Adrenal gland (tissue), 12 donors: ENCODE data around the gene KRTAP10-1. TPM values are rescaled to one million over a fixed set of nuclear protein-coding genes. Genes with fewer than 3 reads are reported as not detected.

Source experiments
- DNase-seq, 7 donors: peaks; one replicate each; pipeline ENCODE4 v3.0.0-alpha.2; 2019 to 2020
- H3K27ac ChIP-seq, 5 donors: fragments of 200-600 bp; sonication (generic) in 4 of 5; 1 replicate in 3 of 5; 2 replicates in 2 of 5; pipeline versions ENCODE4 v1.5.1 to v1.8.0; 2016 to 2020; ENCODE audit warnings: mild to moderate bottlenecking in 1 of 5
- H3K27me3 ChIP-seq: fragments of 200-600 bp; 2 replicates; pipeline ENCODE4 v1.8.0; 2021
- H3K36me3 ChIP-seq, 2 donors: fragments of 200-600 bp; replicated peaks in 1 of 2; 1 replicate in 1 of 2; 2 replicates in 1 of 2; pipeline versions ENCODE4 v1.5.1 to v1.8.0; 2018 to 2022
- H3K4me1 ChIP-seq, 2 donors: fragments of 200-600 bp; replicated peaks in 1 of 2; 1 replicate in 1 of 2; 2 replicates in 1 of 2; pipeline versions ENCODE4 v1.5.1 to v1.8.0; 2018 to 2021
- H3K4me3 ChIP-seq, 4 donors: fragments of 200-600 bp; sonication (generic) in 3 of 4; one replicate each; pipeline ENCODE4 v1.5.1; 2016 to 2018
- H3K9me3 ChIP-seq, 3 donors: fragments of 200-600 bp; sonication (generic) in 1 of 3; replicated peaks in 1 of 3; 1 replicate in 2 of 3; 2 replicates in 1 of 3; pipeline versions ENCODE4 v1.5.1 to v1.8.0; 2016 to 2021
- CTCF ChIP-seq, 6 experiments: fragments of 450-650 bp in 4 of 6; fragments of 200-600 bp in 2 of 6; sonication (generic) in 1 of 6; IDR thresholded peaks; 1 replicate in 5 of 6; 2 replicates in 1 of 6; pipeline versions ENCODE4 v1.5.1 to v1.8.0; 2016 to 2021; ENCODE audit warnings: antibody characterized with exemption in 6 of 6, mild to moderate bottlenecking in 2 of 6, moderate library complexity in 1 of 6
- POLR2A ChIP-seq, 2 donors: fragments of 450-650 bp; IDR thresholded peaks; one replicate each; pipeline ENCODE4 v1.6.1; 2017; ENCODE audit warnings: antibody characterized with exemption in 2 of 2, mild to moderate bottlenecking in 2 of 2, moderate library complexity in 1 of 2
- WGBS, 4 donors: extraction: QIAGEN DNeasy Blood & Tissue Kit in 2 of 4; methylation state at CpG; one replicate each; pipeline versions ENCODE4 v1.1.5 to v1.1.7; 2013 to 2017; 5-methylcytosine and 5-hydroxymethylcytosine counted together
- intact Hi-C, 2 donors: fragments of 100-400 bp; cut with DNase I; formaldehyde crosslinking; loops; one replicate each; pipeline versions ENCODE4 v1.14.1 to v1.15.0; 2022 to 2023
- polyA plus RNA-seq, 3 donors: library from polyadenylated mRNA; stranded (reverse); fragments of 200-250 nt in 2 of 3; fragments of 350-450 nt in 1 of 3; fragmentation: Illumina TruSeq in 1 of 3; extraction: RNeasy Lipid Tissue Mini Kit (QIAGEN cat#74804) in 1 of 3; gene quantifications; one replicate each; pipeline ENCODE4 v1.2.3, GENCODE V29; 2013 to 2014
- total RNA-seq, 9 donors: library from RNA; depleted of rRNA in 4 of 9; stranded (reverse); fragments of >200 nt in 4 of 9; fragments of 120-200 nt in 1 of 9; fragmentation: NEBNext Ultra II Directional in 1 of 9; extraction: Animal tissue kit (Norgen Biotek cat#: 25700) in 1 of 9; gene quantifications; one replicate each; pipeline versions ENCODE4 v1.1.0 to v1.2.4, GENCODE V29; 2013 to 2023
- donor health status: healthy with polysubstance abuse.
- donor health status: Bipolar disorder and iron deficiency.
- donor health status: DM: yes; HTN: yes; CAD: no.
- donor health status: DM: no; HTN: no; CAD: no.
- donor health status: DM: no; HTN: no; CAD: no.
- donor health status: DM: yes; HTN: yes; CAD: no.

Gene KRTAP10-1
- total and polyA plus RNA-seq, 12 donors = not detected

GRCh38 chr21:44514746-44515358 lies 25.1 kb downstream of the KRTAP10-1 start:
- Histone ChIP-seq H3K27me3 (peaks cover 3% of the 10 kb centered on the region), H3K27ac (no peak overlapping the region), H3K36me3 (no peaks in the 10 kb centered on the region), H3K9me3 (no peaks in the 10 kb centered on the region), H3K4me3 (no peak overlapping the region), H3K4me1 (no peaks in the 10 kb centered on the region)
- intact Hi-C loops = loop anchor here (5.0 kb wide), 1 partner anchor 277 kb away; no protein-coding TSS in a partner anchor
- 64 to 79% (median 71%) methylated on average over 10 to 11 of the region's 11 CpGs for WGBS, 4 donors
- no peak for DNase-seq
- TF ChIP-seq CTCF (IDR thresholded peaks at IDR 0.05) (no peak), POLR2A (IDR thresholded peaks at IDR 0.05) (no peak)

GRCh38 chr21:44514218-44514520 lies 25.8 kb downstream of the KRTAP10-1 start:
- no peak overlapping the region for H3K4me3 ChIP-seq
- no peaks in the 10 kb centered on the region for H3K4me1 ChIP-seq
- no peak for TF ChIP-seq CTCF (IDR thresholded peaks at IDR 0.05)
- TF ChIP-seq POLR2A (IDR thresholded peaks at IDR 0.05) = no peak
- 75 to 88% (median 82%) methylated on average over 7 of the region's 7 CpGs; no CpG with 5 or more reads in 1 of the 4 donors for WGBS, 4 donors
- no peaks in the 10 kb centered on the region for H3K36me3 ChIP-seq
- no peaks in the 10 kb centered on the region for H3K9me3 ChIP-seq
- intact Hi-C loops = loop anchor here (5.0 kb wide), 1 partner anchor 278 kb away; no protein-coding TSS in a partner anchor
- H3K27ac ChIP-seq = no peak overlapping the region
- no peak for DNase-seq
- H3K27me3 ChIP-seq = peaks cover 8% of the 10 kb centered on the region

GRCh38 chr21:44513389-44514217 lies 26.4 kb downstream of the KRTAP10-1 start:
- DNase-seq = no peak
- Histone ChIP-seq H3K27ac (no peak overlapping the region), H3K4me3 (no peak overlapping the region), H3K27me3 (peaks cover 8% of the 10 kb centered on the region), H3K36me3 (no peaks in the 10 kb centered on the region), H3K9me3 (no peaks in the 10 kb centered on the region), H3K4me1 (no peaks in the 10 kb centered on the region)
- 86 to 89% (median 88%) methylated on average over 8 to 15 of the region's 15 CpGs for WGBS, 4 donors
- no peak for TF ChIP-seq POLR2A (IDR thresholded peaks at IDR 0.05)
- no peak for TF ChIP-seq CTCF (IDR thresholded peaks at IDR 0.05)
- intact Hi-C loops = loop anchor here (5.0 kb wide), 1 partner anchor 279 kb away; no protein-coding TSS in a partner anchor

DNA sequence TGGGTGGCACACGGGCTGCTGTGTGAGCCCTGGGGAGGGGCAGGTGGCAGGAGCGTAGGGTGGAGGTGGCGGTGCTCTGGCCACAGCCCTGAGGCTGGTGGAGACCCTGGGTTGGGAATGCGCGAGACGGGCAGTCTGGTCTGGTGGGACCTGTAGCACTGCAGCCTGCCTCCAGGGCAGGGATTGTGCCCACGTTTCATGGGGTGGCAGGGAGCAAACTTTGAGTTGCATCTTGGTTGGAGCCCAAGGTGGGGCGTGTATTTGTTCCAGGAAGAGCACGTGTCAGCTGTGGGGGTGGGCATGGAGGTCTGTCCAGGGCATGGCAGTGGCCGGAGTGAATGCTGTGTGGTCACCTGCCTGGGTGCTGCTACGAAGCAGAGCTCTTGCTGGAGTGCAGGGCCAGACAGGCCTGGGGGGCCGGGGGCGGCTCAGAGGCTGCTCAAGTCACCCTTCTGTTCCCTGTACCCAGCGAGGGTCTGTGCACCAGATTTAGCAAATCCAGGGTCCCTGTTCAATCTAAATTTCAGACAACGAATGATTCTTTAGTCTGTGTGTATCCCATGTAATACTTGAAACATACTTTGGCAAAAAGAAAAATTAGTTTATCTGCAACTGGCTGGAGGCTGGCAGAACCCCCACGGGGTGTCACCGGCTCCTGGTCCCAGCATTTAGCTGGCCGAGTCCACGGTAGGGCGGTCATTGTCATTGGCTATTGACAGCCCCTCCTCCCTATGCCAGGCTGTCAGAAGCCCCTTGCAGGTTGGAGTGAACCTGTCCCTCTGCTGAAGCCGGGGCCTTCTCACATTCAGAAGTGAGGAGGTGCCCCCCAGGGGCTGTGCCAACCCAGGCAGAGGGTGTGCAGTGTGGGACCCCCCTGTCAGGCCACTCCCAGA lies 27.3 kb downstream of the KRTAP10-1 start:
- intact Hi-C loops = loop anchor here (5.0 kb wide), 1 partner anchor 280 kb away; no protein-coding TSS in a partner anchor
- no peak for DNase-seq
- Histone ChIP-seq H3K27me3 (peaks cover 8% of the 10 kb centered on the region), H3K4me3 (no peak overlapping the region), H3K27ac (no peak overlapping the region), H3K36me3 (no peaks in the 10 kb centered on the region), H3K4me1 (no peaks in the 10 kb centered on the region), H3K9me3 (no peaks in the 10 kb centered on the region)
- TF ChIP-seq POLR2A (IDR thresholded peaks at IDR 0.05) (no peak), CTCF (IDR thresholded peaks at IDR 0.05) (no peak)
- WGBS, 4 donors = 75 to 82% (median 77%) methylated on average over 19 to 21 of the region's 21 CpGs
